AG09319 (cell line): ENCODE measurements around the gene CDH22.

Source experiments
- DNase-seq: peaks from one replicate; pipeline ENCODE4 v3.0.0-alpha.2; 2010; ENCODE audit warnings: low read depth; ENCODE audit errors: extremely low read depth
- CTCF ChIP-seq: IDR thresholded peaks from 2 replicates; pipeline ENCODE4 v1.5.1; 2011; ENCODE audit warnings: low read depth, mild to moderate bottlenecking, inconsistent platforms, low read length, moderate library complexity

CDH22 gene

GRCh38 chr20:46249671-46250070 is 58.6 kb downstream of the CDH22 start:
- no peak for DNase-seq
- TF ChIP-seq CTCF = no peak

GRCh38 chr20:46246559-46246958 is 61.7 kb downstream of the CDH22 start:
- no peak for TF ChIP-seq CTCF
- no peak for DNase-seq

- no peak for TF ChIP-seq CTCF
- DNase-seq = no peak
Observed at GRCh38 chr20:46243707-46244628, 64.3 kb downstream of the CDH22 start.

GRCh38 chr20:46242390-46242789 is 65.9 kb downstream of the CDH22 start:
- DNase-seq = no peak
- no peak for TF ChIP-seq CTCF

GRCh38 chr20:46240881-46241280 is 67.4 kb downstream of the CDH22 start:
- no peak for DNase-seq
- TF ChIP-seq CTCF = no peak

- TF ChIP-seq CTCF = no peak
Observed at GRCh38 chr20:46240065-46240464, 68.2 kb downstream of the CDH22 start.

GRCh38 chr20:46237736-46238135 is 70.6 kb downstream of the CDH22 start:
- no peak for TF ChIP-seq CTCF
- DNase-seq = no peak

More at GRCh38 chr20:46240065-46240464, 68.2 kb downstream of the CDH22 start:
- no peak for DNase-seq
